PC-3 (cell line): Measurements from ENCODE around the gene PHF24.

Source experiments
- CTCF ChIP-seq: fragments of 300-600 bp; sonication (generic); conservative IDR thresholded peaks from 2 replicates; pipeline ENCODE4 v1.5.1; 2017; ENCODE audit warnings: antibody characterized with exemption, low read depth, mild to moderate bottlenecking, low read length
- EZH2 ChIP-seq: fragments of 300-600 bp; sonication (generic); IDR thresholded peaks from one replicate; pipeline ENCODE4 v1.6.1; 2017; ENCODE audit warnings: antibody characterized with exemption, mild to moderate bottlenecking, low read length; ENCODE audit not compliant: unreplicated experiment
- EZH2phosphoT487 ChIP-seq: fragments of 300-600 bp; sonication (generic); IDR thresholded peaks from 2 replicates; pipeline ENCODE4 v1.6.1; 2018; ENCODE audit warnings: mild to moderate bottlenecking, antibody characterized with exemption, low read length, borderline replicate concordance

- TF ChIP-seq EZH2 (no peak), EZH2phosphoT487 (no peak), CTCF (no peak)
Observed at GRCh38 chr9:34988218-34989002, 30.3 kb downstream of the PHF24 start.
